Measurements from ENCODE around the gene PIGT. TPM values are rescaled to one million over a fixed set of nuclear protein-coding genes. Genes with fewer than 3 reads are reported as not detected.

PIGT gene
- total and polyA plus RNA-seq, 10 of the 15 experiments (the other 5 are each of a cell fraction or from before 2014, with no cell fraction given): 18.6 to 66.0 (median 35.3) TPM

GRCh38 chr20:45410887-45411286 lies 5.1 kb upstream of the PIGT start:
- FAIRE-seq: no peak
- ChIA-PET CTCF (interaction anchor here (1.2 kb wide), 1 partner anchor 26 kb away, joined by 6 read pairs; no protein-coding TSS in a partner anchor), RAD21 (ENCODE audit: unreplicated experiment) (interaction anchor here (0.9 kb wide), 1 partner anchor 51 kb away, joined by 3 read pairs; no protein-coding TSS in a partner anchor), SMC1A (ENCODE audit: uncharacterized antibody, unreplicated experiment) (interaction anchor here (0.6 kb wide), 1 partner anchor 48 kb away, joined by 3 read pairs; the partner anchor contains the start of gene SYS1), POLR2A (no interaction called here)
- H3K36me3 ChIP-seq (ENCODE audit: control insufficient read depth in 2 of 2, insufficient read depth in 2 of 2, low read length in 1 of 2): no peaks in the 10 kb centered on the region; a peak in 1 of 4 replicates
- H3K79me2 ChIP-seq (ENCODE audit: control insufficient read depth, insufficient read depth, low read length): no peaks in the 10 kb centered on the region; the same call in 1 of the 2 replicates
- H2AFZ ChIP-seq (ENCODE audit: control insufficient read depth, low read depth, low read length): no peak overlapping the region
- ATAC-seq: no peak
- H3K4me3 ChIP-seq: no peak overlapping the region
- in situ Hi-C loops (cut with MboI) (no loop called here), intact Hi-C loops (cut with micrococcal nuclease; ENCODE audit: unreplicated experiment) (no loop called here)
- H3K4me2 ChIP-seq (ENCODE audit: control insufficient read depth, insufficient read depth): no peak overlapping the region
- no peaks in the 10 kb centered on the region for H3K9me3 ChIP-seq (replicated peaks; ENCODE audit: control insufficient read depth, insufficient read depth, low read length)
- 70% methylated on average over 8 of the region's 8 CpGs for WGBS (ENCODE audit: insufficient coverage, insufficient replicate concordance, low lambda C conversion rate, missing lambda C conversion rate)
- H3K27ac ChIP-seq (ENCODE audit: control insufficient read depth, insufficient read depth): no peak overlapping the region
- no peak overlapping the region for H3K9ac ChIP-seq (ENCODE audit: control insufficient read depth, insufficient read depth, low read length)
- 0 out of 2 replicates have a peak, but pooled peaks cover 8% of the 10 kb centered on the region for H3K4me1 ChIP-seq (ENCODE audit: control insufficient read depth, insufficient read depth, low read length)
- no TSS peak for BruUV-seq (replicated peaks)
- DNase-seq (ENCODE audit: low read depth, low spot score): no peak
- no peaks in the 10 kb centered on the region for H4K20me1 ChIP-seq (ENCODE audit: control insufficient read depth, insufficient read depth)
- peaks cover 0 to 6% of the 10 kb centered on the region in 2 experiments; a peak in 1 of 4 replicates for H3K27me3 ChIP-seq (replicated peaks in 1 of 2; ENCODE audit: control insufficient read depth in 2 of 2, insufficient read depth in 2 of 2, low read length in 1 of 2)
- TF ChIP-seq ZNF592 (IDR thresholded peaks at IDR 0.05): no peak
- TF ChIP-seq NFYB (IDR thresholded peaks at IDR 0.05; ENCODE audit: insufficient read depth, low read depth, low read length): no peak
- no peak for TF ChIP-seq SP1 (IDR thresholded peaks at IDR 0.05; ENCODE audit: low read depth, low read length)
- TF ChIP-seq ATF2 (IDR thresholded peaks at IDR 0.05; ENCODE audit: low read length): no peak
- no peak for TF ChIP-seq TCF3 (IDR thresholded peaks at IDR 0.05; ENCODE audit: borderline replicate concordance, insufficient read depth, low read depth, low read length)
- no peak for TF ChIP-seq SKIL (IDR thresholded peaks at IDR 0.05; ENCODE audit: low read depth, poor library complexity, severe bottlenecking)
- TF ChIP-seq ELK1 (IDR thresholded peaks at IDR 0.05; ENCODE audit: low read depth, low read length): no peak
- no peak for TF ChIP-seq NRF1 (conservative IDR thresholded peaks at IDR 0.05; ENCODE audit: low read depth, low read length)
- TF ChIP-seq E2F4 (IDR thresholded peaks at IDR 0.05; ENCODE audit: low read depth, low read length): no peak
